GM21367 (cell line): Measurements from ENCODE around the gene SLC28A3.

ENCODE experiments used
- ATAC-seq: cut with Tn5 transposase; IDR thresholded peaks from one replicate; pipeline ENCODE4 v1.9.1; 2021; ENCODE audit not compliant: unreplicated experiment

SLC28A3 gene

GRCh38 chr9:84301851-84302250 is 38.7 kb downstream of the SLC28A3 start:
- no peak for ATAC-seq

GRCh38 chr9:84300271-84300670 is 40.3 kb downstream of the SLC28A3 start:
- no peak for ATAC-seq

DNA sequence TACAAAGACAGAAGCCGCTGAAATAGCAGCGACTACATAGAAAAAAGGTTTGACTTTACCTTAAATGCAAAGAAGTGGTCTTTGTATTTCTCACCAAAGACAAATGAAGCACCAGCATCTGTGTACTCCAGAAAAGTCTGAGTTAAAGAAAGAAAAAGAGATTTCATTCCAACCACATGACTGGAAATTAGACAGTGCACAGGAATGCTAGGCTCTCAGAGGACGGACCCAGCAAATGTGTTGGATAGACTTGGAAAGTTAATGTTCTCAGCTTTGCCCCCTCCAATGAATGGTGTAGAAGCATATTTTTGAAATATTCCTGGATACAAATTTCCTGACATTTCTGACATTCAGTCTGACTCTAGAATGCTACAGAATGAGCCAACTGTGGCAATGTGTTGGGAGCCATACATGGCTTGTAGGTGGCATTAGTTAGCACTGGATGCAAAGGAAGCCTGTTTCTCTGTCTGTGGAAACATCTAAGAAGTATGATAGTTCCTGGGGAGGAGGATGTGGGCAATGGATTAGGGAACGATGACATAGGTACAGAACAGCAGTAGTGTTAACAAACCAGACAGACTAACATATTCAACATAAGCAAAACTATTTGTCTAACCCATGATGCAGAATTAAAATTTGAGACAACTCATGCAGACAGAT is 43.3 kb downstream of the SLC28A3 start:
- no peak for ATAC-seq

DNA sequence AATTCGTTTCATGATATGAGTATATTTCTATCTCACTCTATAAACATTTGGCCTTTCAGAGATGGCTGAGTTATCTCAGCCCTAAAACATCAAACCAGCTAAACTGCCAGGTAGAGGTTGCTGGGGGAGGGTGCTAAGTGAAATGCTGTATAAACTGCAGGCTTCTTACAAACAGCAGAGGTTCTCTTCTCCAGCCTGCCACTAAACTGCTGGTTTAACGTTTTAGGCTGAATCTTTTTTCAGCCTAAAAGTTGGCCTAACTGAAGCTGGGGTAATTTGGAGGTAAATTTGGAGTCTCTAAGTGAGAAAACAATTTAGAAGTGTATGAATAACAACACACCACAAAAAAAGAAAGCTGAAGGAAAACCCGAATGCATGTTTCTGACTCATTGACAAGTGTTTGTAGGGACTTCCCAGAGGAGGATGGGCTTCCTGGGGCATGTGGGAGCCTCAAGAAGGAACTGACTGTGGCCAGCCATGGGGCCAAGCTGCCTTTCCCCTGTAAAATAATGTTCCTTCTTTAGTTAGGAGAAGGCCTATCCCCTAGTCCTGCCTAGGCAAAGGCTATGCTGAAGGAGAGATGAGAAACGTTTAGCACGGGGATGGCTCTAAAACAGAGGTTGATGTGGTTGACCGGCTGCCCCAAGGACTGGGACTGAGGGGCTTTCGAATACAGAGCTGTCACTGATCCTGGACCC is 44.3 kb downstream of the SLC28A3 start:
- ATAC-seq = peak; percentile 48

DNA sequence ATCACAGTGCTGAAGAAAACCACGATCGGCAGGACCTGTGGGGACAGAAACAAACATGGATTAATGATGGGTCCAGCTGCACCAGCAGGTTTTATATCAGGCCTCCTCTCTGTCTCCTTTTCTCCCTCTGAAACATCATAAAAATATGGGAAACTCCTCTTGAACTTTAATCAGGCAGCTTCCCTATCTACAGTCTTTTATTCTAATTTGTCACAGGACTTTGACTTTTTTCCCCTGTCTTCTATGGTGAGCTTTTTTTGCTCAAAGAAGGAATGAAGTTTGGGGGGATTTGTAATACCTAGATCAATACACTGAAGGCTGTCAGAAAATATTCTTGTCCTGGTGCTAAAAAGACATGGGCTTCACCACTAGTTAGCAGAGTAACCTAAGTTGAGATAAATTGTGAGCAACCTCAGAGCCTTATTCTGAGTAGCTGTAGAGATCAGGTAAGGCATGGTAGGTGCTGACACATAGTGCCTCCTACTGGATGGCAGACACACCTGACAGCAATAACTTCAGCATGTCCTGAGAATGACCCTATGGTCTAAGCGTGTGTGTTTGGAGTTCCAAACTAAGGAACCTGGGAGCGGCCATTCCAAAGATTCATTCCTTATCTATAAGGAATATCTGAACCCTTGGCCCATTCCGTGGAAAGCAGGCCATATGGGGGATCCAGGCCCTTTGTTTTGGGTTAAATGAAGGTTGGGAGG is 46.2 kb downstream of the SLC28A3 start:
- ATAC-seq = no peak

GRCh38 chr9:84293001-84293798 is 47.4 kb downstream of the SLC28A3 start:
- peak; percentile 54 for ATAC-seq

- no peak for ATAC-seq
Measured at GRCh38 chr9:84285381-84285780, 55.2 kb downstream of the SLC28A3 start.

DNA sequence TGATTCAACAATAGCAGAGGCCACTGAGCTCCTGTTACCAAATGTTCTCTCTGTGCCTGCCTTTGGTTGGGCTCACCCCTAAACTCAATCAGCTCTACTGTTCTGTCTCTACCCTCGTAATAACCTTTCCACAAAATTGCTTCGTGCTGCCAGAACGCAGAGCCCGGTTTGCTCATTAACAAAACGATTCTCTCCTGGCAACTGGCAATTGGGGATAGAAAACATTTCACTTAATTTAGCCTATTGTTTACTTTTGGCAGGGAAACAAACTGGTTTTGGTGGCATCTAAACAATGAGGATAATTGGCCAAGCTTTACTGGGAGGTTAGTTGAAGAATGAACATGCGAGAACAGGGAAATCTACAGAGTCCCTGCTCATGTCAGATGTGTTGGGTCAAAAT is 56.6 kb downstream of the SLC28A3 start:
- no peak for ATAC-seq

DNA sequence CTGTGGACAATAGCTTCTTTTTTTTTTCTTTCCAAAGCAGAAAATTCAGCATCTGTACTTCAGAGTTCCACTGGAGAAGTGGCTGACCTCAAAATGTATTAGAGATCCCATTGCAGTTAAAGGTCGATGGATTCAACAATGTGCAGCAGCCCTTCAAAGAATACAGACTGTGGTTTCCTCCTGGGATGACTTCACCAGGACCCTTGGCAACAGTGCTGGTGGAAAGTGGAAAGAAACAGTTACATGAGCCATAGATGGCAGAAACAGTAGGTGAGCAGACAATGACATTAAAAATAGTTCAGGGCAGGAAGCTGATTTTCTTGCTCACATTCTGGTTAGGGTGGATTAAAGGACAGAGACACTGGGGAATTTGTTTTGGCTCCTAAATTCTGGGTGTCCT is 62.4 kb downstream of the SLC28A3 start:
- ATAC-seq = no peak

DNA sequence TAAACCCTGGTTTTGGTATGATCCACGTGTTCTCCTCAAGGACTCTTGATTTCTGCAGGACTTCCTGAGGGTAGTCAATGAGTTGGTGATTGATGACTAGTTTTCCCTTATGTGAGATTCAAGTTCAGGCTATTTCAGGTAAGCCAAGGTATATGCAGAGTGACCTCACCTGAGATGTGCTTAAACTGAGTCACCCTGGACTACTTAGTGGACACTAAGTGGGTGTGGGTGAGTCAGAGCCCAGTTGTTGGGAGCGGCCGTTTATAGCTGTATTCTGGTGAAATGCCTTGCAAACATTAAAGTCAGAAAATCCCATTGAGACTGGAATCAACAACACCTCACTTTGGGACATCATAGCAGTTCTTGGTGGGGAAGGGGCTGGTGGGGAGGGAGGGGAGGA is 62.9 kb downstream of the SLC28A3 start:
- no peak for ATAC-seq

GRCh38 chr9:84276741-84277140 is 63.8 kb downstream of the SLC28A3 start:
- ATAC-seq = no peak

DNA sequence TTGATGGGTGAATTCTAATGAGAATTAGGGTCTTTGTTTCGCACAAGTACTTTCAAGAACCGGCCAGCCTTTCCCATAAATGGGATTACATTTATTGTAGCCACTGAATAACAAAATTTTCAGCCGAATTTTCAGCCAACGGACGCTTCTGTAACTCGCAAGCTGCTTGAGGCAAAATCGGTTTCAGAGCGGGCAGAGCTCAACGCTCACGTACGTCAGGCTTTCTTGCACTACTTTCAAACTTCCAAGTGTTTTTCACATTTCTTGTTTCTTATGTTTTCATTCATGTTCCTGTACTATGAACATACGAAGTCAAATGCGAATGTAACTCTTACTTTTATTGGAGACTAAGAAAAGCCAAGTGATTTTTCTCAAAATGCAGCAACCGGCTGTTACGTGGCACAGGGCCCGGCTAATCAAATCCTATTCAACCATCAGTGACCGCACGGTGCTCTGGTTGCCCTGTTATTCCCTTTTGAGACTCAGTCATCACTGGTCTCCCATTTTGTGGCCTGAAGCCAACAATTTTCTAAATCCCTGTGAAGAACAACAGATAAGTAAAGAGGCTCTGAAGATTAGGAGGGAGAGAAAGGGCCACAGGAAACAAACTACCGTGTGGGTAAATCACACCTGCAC is 68.5 kb downstream of the SLC28A3 start:
- ATAC-seq = no peak

DNA sequence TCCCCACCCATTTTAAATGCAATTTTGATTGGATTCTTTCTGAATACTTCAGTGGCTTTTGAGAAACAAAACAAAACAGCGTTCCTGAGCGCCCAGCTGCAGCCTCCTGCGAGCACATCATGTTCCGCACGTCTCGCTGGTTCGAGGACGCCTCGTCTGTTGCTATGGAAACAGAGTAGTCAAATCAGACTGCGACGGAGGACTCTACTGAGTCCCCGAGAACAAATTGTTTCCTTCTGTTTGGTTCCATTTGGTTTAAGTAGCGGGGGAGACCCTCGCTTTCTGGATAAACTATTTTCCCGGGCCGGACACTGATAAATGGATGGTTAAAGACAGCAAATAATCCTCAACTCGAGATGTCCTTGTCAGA is 69.0 kb downstream of the SLC28A3 start:
- peak; percentile 87 for ATAC-seq

DNA sequence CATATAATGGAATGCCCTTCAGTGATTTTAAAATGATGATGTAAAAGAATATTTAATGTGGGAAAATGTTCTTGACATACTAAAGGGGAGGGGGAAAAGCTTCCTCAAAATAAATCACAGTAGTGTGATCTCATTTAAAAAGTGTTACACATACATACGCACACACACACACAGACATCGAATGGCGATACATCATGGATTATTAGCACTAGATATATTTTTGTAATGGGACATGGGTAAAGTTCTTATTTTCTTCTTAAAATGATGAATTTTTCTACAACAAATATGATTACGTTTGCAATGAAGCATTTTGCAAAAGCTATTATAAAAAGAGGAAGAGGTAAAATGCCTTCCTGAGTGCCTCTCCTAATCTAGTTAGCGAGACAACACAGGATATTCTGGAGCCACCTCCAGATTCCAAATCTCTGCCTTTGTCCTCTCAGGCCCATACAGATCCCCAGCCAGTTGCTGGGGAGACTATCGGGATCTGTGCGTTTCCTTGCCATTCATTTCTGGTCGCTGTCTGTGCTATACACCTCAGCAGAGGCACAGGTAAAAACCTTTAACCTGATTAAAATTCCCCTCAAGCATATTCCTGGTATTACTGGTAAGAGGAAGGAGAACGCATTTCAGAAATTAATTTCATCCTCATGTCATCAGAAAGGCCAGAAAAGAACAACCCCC is 69.6 kb downstream of the SLC28A3 start:
- ATAC-seq = no peak

DNA sequence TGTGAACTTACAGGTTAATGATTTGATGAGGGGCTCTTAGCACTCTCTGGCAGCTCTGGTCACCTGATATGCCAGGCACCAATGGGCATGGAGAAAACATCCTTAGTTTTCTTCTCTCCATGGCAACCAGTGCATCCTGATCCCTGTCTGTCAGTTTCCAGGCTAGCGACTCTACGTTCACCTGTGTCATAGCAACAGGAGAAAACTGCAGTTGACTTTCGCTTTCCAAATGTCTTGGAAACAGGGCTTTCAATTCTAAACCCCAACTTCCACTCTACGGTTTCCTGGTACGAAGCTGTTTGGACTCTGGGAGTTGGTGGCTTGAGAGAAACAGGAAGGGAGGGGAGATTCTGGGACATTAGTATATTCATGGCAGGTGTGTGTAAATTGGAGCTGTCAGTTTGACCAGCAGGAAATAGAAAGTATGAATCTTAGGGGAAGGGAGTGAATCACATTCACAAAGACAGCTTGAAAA is 74.4 kb downstream of the SLC28A3 start:
- ATAC-seq = peak; percentile 51

DNA sequence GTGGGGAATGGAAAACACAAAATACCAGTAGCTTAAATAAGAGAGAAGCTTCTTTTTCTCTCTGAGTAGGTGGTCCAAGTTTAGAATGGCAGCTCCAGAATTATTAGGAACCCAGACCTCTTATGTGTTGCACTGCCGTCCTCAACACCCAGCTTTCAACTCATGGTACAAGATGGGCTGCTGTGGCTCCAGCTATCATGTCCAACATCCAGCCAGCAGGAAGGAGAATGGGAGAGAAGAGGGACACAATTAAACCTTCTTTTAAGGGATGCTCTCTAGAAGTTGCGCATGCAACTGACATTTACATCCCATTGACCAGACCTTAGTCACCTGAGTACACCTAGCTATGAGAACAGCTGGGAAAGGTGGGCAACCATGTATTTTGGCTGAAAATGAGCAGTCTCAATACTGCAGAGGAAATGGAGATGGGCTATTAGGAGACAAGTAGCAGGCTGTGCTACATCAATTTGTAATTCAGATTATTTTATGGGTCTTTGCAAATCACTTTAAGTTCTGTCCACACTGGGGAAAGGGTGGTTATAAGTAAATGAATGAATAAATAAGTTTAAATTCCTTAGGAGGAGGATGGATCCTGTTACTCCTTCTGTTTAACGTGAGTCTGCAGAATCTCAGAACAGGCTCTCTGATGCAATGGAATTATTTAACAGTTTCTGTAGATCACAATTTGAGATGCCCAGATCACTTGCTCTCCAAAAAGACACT is 76.1 kb downstream of the SLC28A3 start:
- no peak for ATAC-seq

DNA sequence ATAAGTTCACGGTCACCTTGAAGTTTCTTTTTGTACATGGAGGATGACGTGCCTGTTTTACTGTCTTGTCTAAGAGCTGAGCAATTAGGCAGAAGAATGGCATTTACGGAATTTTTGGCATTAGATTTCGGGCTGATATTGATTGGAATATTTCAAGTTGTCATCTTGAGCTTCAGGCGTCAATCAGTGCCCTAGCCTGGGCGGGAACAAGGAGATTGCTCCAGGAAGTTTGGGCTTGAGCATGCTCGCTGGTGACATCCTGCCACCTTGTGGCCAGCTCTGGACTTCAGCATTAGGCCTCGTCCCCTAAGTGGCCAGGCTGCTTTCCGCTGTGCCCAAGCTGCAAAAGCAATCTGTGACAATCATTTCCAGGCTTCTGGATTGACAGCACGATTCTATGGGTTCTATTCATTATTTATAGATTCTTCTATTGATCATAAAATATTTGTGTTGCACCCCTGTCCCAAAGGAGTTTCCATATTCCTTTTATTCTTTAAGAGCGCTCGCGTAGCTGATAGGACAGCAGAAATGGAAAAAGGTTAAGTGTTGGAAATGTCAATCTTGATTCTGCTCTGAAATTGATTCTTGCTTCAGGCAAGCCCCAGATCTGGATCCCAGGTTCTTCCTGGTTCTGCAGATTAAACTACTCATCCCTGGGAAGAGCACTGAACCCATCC is 79.3 kb downstream of the SLC28A3 start:
- peak; percentile 67 for ATAC-seq

DNA sequence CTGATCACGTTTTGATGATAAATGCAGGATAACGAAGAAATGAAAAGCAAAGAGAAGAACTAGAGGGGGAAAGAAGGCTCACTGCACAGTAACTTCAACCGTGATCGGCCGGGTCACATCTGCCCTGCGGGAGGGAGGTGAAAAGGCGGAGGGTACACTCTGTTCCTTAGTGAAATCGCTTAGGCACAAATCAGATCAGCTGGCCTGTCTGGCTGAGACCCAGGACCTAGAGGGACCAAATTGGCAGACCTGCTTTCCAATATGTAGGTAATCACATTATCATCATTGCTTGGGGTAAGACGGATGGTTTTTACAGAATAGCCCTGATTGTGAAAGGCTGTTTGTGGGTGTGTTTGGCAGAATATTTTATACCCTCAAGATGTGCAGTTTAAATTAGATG is 82.2 kb downstream of the SLC28A3 start:
- no peak for ATAC-seq

DNA sequence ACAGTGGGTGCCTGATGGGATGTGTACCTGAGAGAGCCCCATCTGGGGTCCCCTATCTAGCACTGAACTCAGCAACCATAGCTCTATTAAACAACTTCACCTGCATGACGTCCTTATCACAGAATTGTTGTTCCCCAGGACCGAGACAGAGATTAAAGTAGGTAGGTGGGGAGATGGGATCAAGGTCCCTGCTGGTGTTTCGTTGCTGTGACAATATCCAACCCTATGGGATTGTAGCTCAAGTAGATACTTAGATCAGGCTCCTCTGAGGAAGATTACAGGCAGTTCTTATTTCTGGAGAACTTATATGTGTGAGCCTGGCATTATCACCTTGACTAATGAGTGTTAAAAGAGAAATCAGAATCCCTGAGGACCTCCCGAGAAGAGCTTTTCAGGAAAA is 84.9 kb downstream of the SLC28A3 start:
- ATAC-seq = no peak
